BLaER1 treated with 17β-estradiol and CSF1 and Interleukin-3, amounts not matched to agents 10 nM and 100 nM (cell line): Measurements from ENCODE around the gene CCDC195.

Experiments used
- H3K27ac ChIP-seq, 11 experiments: shearing (Covaris generic); formaldehyde crosslinking; 2 replicates each; pipeline ENCODE4 v1.8.1; 2022
- H3K27me3 ChIP-seq, 11 experiments: shearing (Covaris generic); formaldehyde crosslinking; 2 replicates each; pipeline ENCODE4 v1.8.1; 2022
- H3K36me3 ChIP-seq, 11 experiments: shearing (Covaris generic); formaldehyde crosslinking; 2 replicates each; pipeline ENCODE4 v1.8.1; 2022
- H3K4me1 ChIP-seq, 10 experiments: shearing (Covaris generic); formaldehyde crosslinking; 2 replicates each; pipeline ENCODE4 v1.8.1; 2022
- H3K4me2 ChIP-seq, 11 experiments: shearing (Covaris generic); formaldehyde crosslinking; 2 replicates each; pipeline ENCODE4 v1.8.1; 2022
- H3K4me3 ChIP-seq, 10 experiments: shearing (Covaris generic); formaldehyde crosslinking; 2 replicates each; pipeline ENCODE4 v1.8.1; 2022
- H3K9ac ChIP-seq, 11 experiments: shearing (Covaris generic); formaldehyde crosslinking; 2 replicates each; pipeline ENCODE4 v1.8.1; 2022
- H3K9me3 ChIP-seq, 11 experiments: shearing (Covaris generic); formaldehyde crosslinking; replicated peaks in 1 of 11; 2 replicates each; pipeline ENCODE4 v1.8.1; 2022
- H4K20me1 ChIP-seq, 11 experiments: shearing (Covaris generic); formaldehyde crosslinking; 2 replicates each; pipeline ENCODE4 v1.8.1; 2022
- Cebpa-rat ChIP-seq, 11 experiments: shearing (Covaris generic); IDR thresholded peaks; 2 replicates each; pipeline ENCODE4 v1.8.1; 2022

CCDC195 gene

GRCh38 chr2:224736227-224736626 is 20.1 kb upstream of the CCDC195 start:
- peaks cover 0 to 4% (median 0%) of the 10 kb centered on the region in 10 experiments; a peak in 1 of 20 replicates for H3K4me1 ChIP-seq
- no peaks in the 10 kb centered on the region for H3K27me3 ChIP-seq
- H3K9me3 ChIP-seq = peaks cover 52 to 88% (median 74%) of the 10 kb centered on the region in 11 experiments
- H3K36me3 ChIP-seq = peaks cover 0 to 40% (median 19%) of the 10 kb centered on the region in 11 experiments; a peak in 15 of 22 replicates
- no peak for TF ChIP-seq Cebpa-rat (IDR thresholded peaks at IDR 0.05)
- peak overlapping the region in 6 of 10 experiments; percentile 15 to 43 (median 36); a peak in 8 of 20 replicates for H3K4me3 ChIP-seq
- no peak overlapping the region for H3K9ac ChIP-seq
- H3K4me2 ChIP-seq = no peak overlapping the region
- no peak overlapping the region for H3K27ac ChIP-seq
- no peaks in the 10 kb centered on the region for H4K20me1 ChIP-seq

GRCh38 chr2:224734949-224735348 is 18.8 kb upstream of the CCDC195 start:
- Histone ChIP-seq H3K36me3 (peaks cover 0 to 35% (median 17%) of the 10 kb centered on the region in 11 experiments; a peak in 15 of 22 replicates), H3K27ac (no peak overlapping the region), H3K9ac (no peak overlapping the region), H3K27me3 (no peaks in the 10 kb centered on the region), H4K20me1 (no peaks in the 10 kb centered on the region), H3K4me1 (no peaks in the 10 kb centered on the region), H3K4me2 (no peak overlapping the region), H3K4me3 (no peak overlapping the region), H3K9me3 (peaks cover 50 to 75% (median 61%) of the 10 kb centered on the region in 11 experiments)
- no peak for TF ChIP-seq Cebpa-rat (IDR thresholded peaks at IDR 0.05)

GRCh38 chr2:224731665-224732064 is 15.5 kb upstream of the CCDC195 start:
- no peak overlapping the region for H3K4me2 ChIP-seq
- no peaks in the 10 kb centered on the region for H4K20me1 ChIP-seq
- no peak overlapping the region for H3K4me3 ChIP-seq
- H3K27me3 ChIP-seq = no peaks in the 10 kb centered on the region
- peaks cover 37 to 66% (median 48%) of the 10 kb centered on the region in 11 experiments for H3K9me3 ChIP-seq
- H3K4me1 ChIP-seq = no peaks in the 10 kb centered on the region
- no peak overlapping the region for H3K9ac ChIP-seq
- peaks cover 0 to 9% (median 5%) of the 10 kb centered on the region in 11 experiments; a peak in 10 of 22 replicates for H3K36me3 ChIP-seq
- no peak overlapping the region for H3K27ac ChIP-seq
- TF ChIP-seq Cebpa-rat (IDR thresholded peaks at IDR 0.05) = no peak

GRCh38 chr2:224729435-224729834 is 13.3 kb upstream of the CCDC195 start:
- Histone ChIP-seq H3K27ac (no peak overlapping the region), H4K20me1 (no peaks in the 10 kb centered on the region), H3K36me3 (0 out of 22 replicates have a peak, but pooled peaks cover 0 to 4% (median 0%) of the 10 kb centered on the region in 11 experiments), H3K4me3 (no peak overlapping the region), H3K4me1 (no peaks in the 10 kb centered on the region), H3K27me3 (no peaks in the 10 kb centered on the region), H3K9me3 (peaks cover 17 to 48% (median 31%) of the 10 kb centered on the region in 11 experiments; a peak in 21 of 22 replicates), H3K4me2 (no peak overlapping the region), H3K9ac (no peak overlapping the region)
- TF ChIP-seq Cebpa-rat (IDR thresholded peaks at IDR 0.05) = no peak

- no peak overlapping the region for H3K4me3 ChIP-seq
- no peaks in the 10 kb centered on the region for H3K27me3 ChIP-seq
- 0 out of 22 replicates have a peak, but pooled peaks cover 0 to 4% (median 0%) of the 10 kb centered on the region in 11 experiments for H3K36me3 ChIP-seq
- H4K20me1 ChIP-seq = no peaks in the 10 kb centered on the region
- TF ChIP-seq Cebpa-rat (IDR thresholded peaks at IDR 0.05) = no peak
- no peak overlapping the region for H3K4me2 ChIP-seq
- H3K4me1 ChIP-seq = peaks cover 0 to 10% (median 0%) of the 10 kb centered on the region in 10 experiments; a peak in 7 of 20 replicates
- H3K27ac ChIP-seq = no peak overlapping the region
- H3K9me3 ChIP-seq = peaks cover 11 to 37% (median 27%) of the 10 kb centered on the region in 11 experiments; a peak in 21 of 22 replicates
- H3K9ac ChIP-seq = no peak overlapping the region
These were observed 8.2 kb upstream of the CCDC195 start for GRCh38 chr2:224724331-224724730.

GRCh38 chr2:224723586-224724217 is 7.5 kb upstream of the CCDC195 start:
- no peak for TF ChIP-seq Cebpa-rat (IDR thresholded peaks at IDR 0.05)
- H3K27ac ChIP-seq = no peak overlapping the region
- H3K9ac ChIP-seq = no peak overlapping the region
- 0 out of 22 replicates have a peak, but pooled peaks cover 0 to 3% (median 0%) of the 10 kb centered on the region in 11 experiments for H3K36me3 ChIP-seq
- H3K4me1 ChIP-seq = peaks cover 0 to 10% (median 0%) of the 10 kb centered on the region in 10 experiments; a peak in 7 of 20 replicates
- no peaks in the 10 kb centered on the region for H3K27me3 ChIP-seq
- H4K20me1 ChIP-seq = no peaks in the 10 kb centered on the region
- no peak overlapping the region for H3K4me3 ChIP-seq
- peak overlapping the region in 1 of 11 experiments; percentile 33; a peak in 1 of 22 replicates for H3K4me2 ChIP-seq
- H3K9me3 ChIP-seq = peaks cover 6 to 31% (median 21%) of the 10 kb centered on the region in 11 experiments; a peak in 21 of 22 replicates

GRCh38 chr2:224722770-224723169 is 6.6 kb upstream of the CCDC195 start:
- TF ChIP-seq Cebpa-rat (IDR thresholded peaks at IDR 0.05) = no peak
- H3K4me3 ChIP-seq = no peak overlapping the region
- no peaks in the 10 kb centered on the region for H3K27me3 ChIP-seq
- no peak overlapping the region for H3K9ac ChIP-seq
- no peaks in the 10 kb centered on the region for H3K36me3 ChIP-seq
- peaks cover 0 to 10% (median 0%) of the 10 kb centered on the region in 10 experiments; a peak in 7 of 20 replicates for H3K4me1 ChIP-seq
- peaks cover 0 to 24% (median 15%) of the 10 kb centered on the region in 11 experiments; a peak in 13 of 22 replicates for H3K9me3 ChIP-seq
- H3K4me2 ChIP-seq = no peak overlapping the region
- no peak overlapping the region for H3K27ac ChIP-seq
- H4K20me1 ChIP-seq = no peaks in the 10 kb centered on the region

- H3K4me3 ChIP-seq = no peak overlapping the region
- peaks cover 0 to 20% (median 13%) of the 10 kb centered on the region in 11 experiments; a peak in 13 of 22 replicates for H3K9me3 ChIP-seq
- H3K9ac ChIP-seq = no peak overlapping the region
- H3K4me1 ChIP-seq = peaks cover 0 to 10% (median 0%) of the 10 kb centered on the region in 10 experiments; a peak in 7 of 20 replicates
- no peak overlapping the region for H3K27ac ChIP-seq
- no peak overlapping the region for H3K4me2 ChIP-seq
- no peaks in the 10 kb centered on the region for H3K27me3 ChIP-seq
- H4K20me1 ChIP-seq = no peaks in the 10 kb centered on the region
- H3K36me3 ChIP-seq = no peaks in the 10 kb centered on the region
- no peak for TF ChIP-seq Cebpa-rat (IDR thresholded peaks at IDR 0.05)
These were observed 6.1 kb upstream of the CCDC195 start for GRCh38 chr2:224722250-224722649.

- H3K36me3 ChIP-seq = no peaks in the 10 kb centered on the region
- H3K4me2 ChIP-seq = no peak overlapping the region
- no peak overlapping the region for H3K4me3 ChIP-seq
- peaks cover 0 to 18% (median 14%) of the 10 kb centered on the region in 11 experiments; a peak in 13 of 22 replicates for H3K9me3 ChIP-seq
- H3K4me1 ChIP-seq = peaks cover 0 to 7% (median 0%) of the 10 kb centered on the region in 10 experiments; a peak in 1 of 20 replicates
- no peak overlapping the region for H3K27ac ChIP-seq
- TF ChIP-seq Cebpa-rat (IDR thresholded peaks at IDR 0.05) = no peak
- H3K9ac ChIP-seq = no peak overlapping the region
- no peaks in the 10 kb centered on the region for H3K27me3 ChIP-seq
- no peaks in the 10 kb centered on the region for H4K20me1 ChIP-seq
These were observed 756 bp upstream of the CCDC195 start for GRCh38 chr2:224716921-224717320.
